K562 (cell line): Measurements from ENCODE around the gene HMOX2. TPM values are rescaled to one million over a fixed set of nuclear protein-coding genes. Genes with fewer than 3 reads are reported as not detected.

ENCODE experiments used
- ARID2 ChIP-seq: fragments of 450-650 bp; IDR thresholded peaks from 2 replicates; pipeline ENCODE4 v1.6.1; 2017; ENCODE audit warnings: antibody characterized with exemption, mild to moderate bottlenecking
- ATF3 ChIP-seq, 2 experiments: fragments of 450-650 bp in 1 of 2; sonication (generic) in 1 of 2; formaldehyde crosslinking in 1 of 2; IDR thresholded peaks in 1 of 2; conservative IDR thresholded peaks in 1 of 2; 2 replicates each; pipeline versions ENCODE4 v1.6.1 to v1.8.1; 2016 to 2023; ENCODE audit warnings: mild to moderate bottlenecking in 2 of 2, moderate library complexity in 2 of 2, inconsistent platforms in 1 of 2, missing genetic modification reagents in 1 of 2
- CTCF ChIP-seq, 3 experiments: IDR thresholded peaks in 2 of 3; conservative IDR thresholded peaks in 1 of 3; 2 replicates each; pipeline ENCODE4 v1.5.1; 2011 to 2012; ENCODE audit warnings: low read length in 3 of 3, mild to moderate bottlenecking in 3 of 3, control low read depth in 2 of 3, improper control_type of control experiment in 1 of 3, inconsistent platforms in 1 of 3, low read depth in 1 of 3, mixed read lengths in 1 of 3, moderate library complexity in 1 of 3; ENCODE audit not compliant: insufficient read depth in 2 of 3
- DPF2 ChIP-seq: fragments of 450-650 bp; IDR thresholded peaks from 2 replicates; pipeline ENCODE4 v1.6.1; 2016
- FOXP4 ChIP-seq: sonication (generic); formaldehyde crosslinking; IDR thresholded peaks from 2 replicates; pipeline ENCODE4 v1.8.0; 2022; ENCODE audit warnings: mild to moderate bottlenecking, missing genetic modification reagents, borderline replicate concordance
- GTF2E2 ChIP-seq: fragments of 200-800 bp; sonication (Bioruptor generic); IDR thresholded peaks from 2 replicates; pipeline ENCODE4 v1.6.1; 2016; ENCODE audit warnings: missing genetic modification characterization, missing compliant biosample characterization
- ID3 ChIP-seq, 2 experiments: fragments of 250-450 bp in 1 of 2; fragments of 450-650 bp in 1 of 2; sonication (Bioruptor Pico) in 1 of 2; IDR thresholded peaks; 2 replicates each; pipeline versions ENCODE4 v1.6.1 to v1.8.0; 2016 to 2021; ENCODE audit warnings: mild to moderate bottlenecking in 2 of 2, moderate library complexity in 2 of 2, missing compliant biosample characterization in 1 of 2, missing genetic modification characterization in 1 of 2
- IRF9 ChIP-seq: fragments of 450-650 bp; IDR thresholded peaks from 2 replicates; pipeline ENCODE4 v1.6.1; 2016; ENCODE audit warnings: missing biosample characterization, missing genetic modification characterization
- JUND ChIP-seq, 2 experiments: IDR thresholded peaks; 2 replicates in 1 of 2; 3 replicates in 1 of 2; pipeline ENCODE4 v1.6.1; 2011; ENCODE audit warnings: borderline replicate concordance in 2 of 2, low read depth in 2 of 2, low read length in 2 of 2, improper control_type of control experiment in 1 of 2, missing biosample characterization in 1 of 2, missing genetic modification characterization in 1 of 2, missing genetic modification reagents in 1 of 2
- NFE2L1 ChIP-seq: fragments of 450-650 bp; IDR thresholded peaks from 2 replicates; pipeline ENCODE4 v1.6.1; 2016; ENCODE audit warnings: missing genetic modification characterization, low read depth, mild to moderate bottlenecking, missing compliant biosample characterization, moderate library complexity, borderline replicate concordance
- PURB ChIP-seq: sonication (generic); formaldehyde crosslinking; IDR thresholded peaks from 2 replicates; pipeline ENCODE4 v1.9.0; 2021; ENCODE audit warnings: low read depth, mild to moderate bottlenecking, missing genetic modification reagents
- SAP30 ChIP-seq: fragments of 200-600 bp; sonication (generic); IDR thresholded peaks from 2 replicates; pipeline ENCODE4 v1.6.1; 2012; ENCODE audit warnings: borderline replicate concordance, low read depth, mild to moderate bottlenecking, moderate library complexity, low read length, control low read depth, inconsistent platforms; ENCODE audit not compliant: insufficient read depth, poor library complexity, severe bottlenecking
- SMAD4 ChIP-seq: fragments of 250-450 bp; sonication (Bioruptor Pico); conservative IDR thresholded peaks from 2 replicates; pipeline ENCODE4 v1.8.0; 2021; ENCODE audit warnings: inconsistent platforms, mild to moderate bottlenecking, moderate library complexity
- ZBTB2 ChIP-seq: fragments of 450-650 bp; IDR thresholded peaks from 2 replicates; pipeline ENCODE4 v1.6.1; 2016; ENCODE audit warnings: antibody characterized with exemption
- ZNF668 ChIP-seq: fragments of 250-450 bp; sonication (Bioruptor Pico); IDR thresholded peaks from 2 replicates; pipeline ENCODE4 v1.8.0; 2022; ENCODE audit warnings: mild to moderate bottlenecking, inconsistent platforms
- polyA plus RNA-seq, 8 experiments: library from polyadenylated mRNA; depleted of rRNA in 4 of 8; stranded (reverse) in 5 of 8; unstranded in 3 of 8; fragments of >200 nt; fragmentation: Nextera tagmentation in 2 of 8; fragmentation: Illumina TruSeq in 1 of 8; extraction: Ambion mirVana in 2 of 8; extraction: Trizol in 1 of 8; gene quantifications; 2 replicates each; pipeline versions ENCODE4 v1.2.1 to v1.2.3, GENCODE V29; 2011 to 2014; ENCODE audit warnings: inconsistent platforms in 1 of 8, missing spikeins in 1 of 8
- total RNA-seq, 7 experiments: library from RNA; depleted of rRNA in 6 of 7; stranded (reverse); fragments of >200 nt in 6 of 7; fragmentation: Illumina TruSeq in 2 of 7; extraction: Trizol in 2 of 7; gene quantifications; 2 replicates each; pipeline versions ENCODE4 v1.2.1 to v1.2.3, GENCODE V29; 2011 to 2021; ENCODE audit warnings: low replicate concordance in 1 of 7

Gene HMOX2
- total and polyA plus RNA-seq, 9 of the 15 experiments (the other 6 are each of a cell fraction or from before 2014, with no cell fraction given), result 26.8 to 87.4 (median 57.4) TPM

- TF ChIP-seq ZBTB2 (no peak), CTCF (IDR thresholded peaks at IDR 0.05 in 2 of 3, conservative IDR thresholded peaks at IDR 0.05 in 1 of 3; ENCODE audit: insufficient read depth in 2 of 3, low read depth in 1 of 3, low read length in 3 of 3) (no peak; a peak in 1 of 6 replicates), IRF9 (no peak), SAP30 (peak; percentile 30), ATF3 (IDR thresholded peaks at IDR 0.05) (peak; percentile 14; the same call in 1 of the 2 replicates), ATF3 (CRISPR knock-in tag; conservative IDR thresholded peaks at IDR 0.05) (no peak), FOXP4 (no peak), DPF2 (peak; percentile 88), ARID2 (no peak), SMAD4 (CRISPR knock-in tag) (no peak), ZNF668 (CRISPR knock-in tag) (0 out of 2 replicates have a peak, but pooled peaks have one; percentile 28), PURB (CRISPR knock-in tag) (no peak), JUND (IDR thresholded peaks at IDR 0.05; ENCODE audit: borderline replicate concordance, low read depth, low read length) (peak; percentile 51; the same call in 1 of the 2 replicates), JUND (tag; IDR thresholded peaks at IDR 0.05; ENCODE audit: borderline replicate concordance, low read depth, low read length) (peak; percentile 47; the same call in 1 of the 3 replicates), GTF2E2 (tag) (0 out of 2 replicates have a peak, but pooled peaks have one; percentile 47), ID3 (CRISPR knock-in tag; IDR thresholded peaks at IDR 0.05) (no peak), ID3 (tag; IDR thresholded peaks at IDR 0.05) (no peak), NFE2L1 (tag) (no peak)
Measured at GRCh38 chr16:4433914-4434787, 42.0 kb upstream of the HMOX2 start (continued).
